SK-N-SH (cell line): Measurements from ENCODE around the gene ARPC2. TPM values are rescaled to one million over a fixed set of nuclear protein-coding genes. Genes with fewer than 3 reads are reported as not detected.

ENCODE experiments used
- CTCF ChIA-PET: fragments of 300-600, 350-600 bp; formaldehyde crosslinking; extraction: SDS; loops from one replicate; lab custom pipeline; 2021; lab: Yijun Ruan, JAX
- POLR2A ChIA-PET: fragments of 350-600 bp; sonication (Branson Sonifier 250); formaldehyde crosslinking; extraction: SDS; loops from one replicate; lab custom pipeline; 2020; ENCODE audit warnings: antibody characterized with exemption, inconsistent platforms; lab: Yijun Ruan, JAX
- DNase-seq: peaks from one replicate; pipeline ENCODE4 v3.0.0; 2012
- H2AFZ ChIP-seq: fragments of 200-600 bp; sonication (generic); 2 replicates; pipeline ENCODE4 v1.8.1; 2016; ENCODE audit warnings: antibody characterized with exemption, mild to moderate bottlenecking, low read depth
- H3F3A ChIP-seq: fragments of 200-600 bp; sonication (generic); replicated peaks from 2 replicates; pipeline ENCODE3; 2016; ENCODE audit warnings: antibody characterized with exemption, mild to moderate bottlenecking; ENCODE audit not compliant: insufficient read depth
- H3K27ac ChIP-seq, 2 experiments: fragments of 200-500 bp in 1 of 2; fragments of 200-600 bp in 1 of 2; sonication (Bioruptor generic) in 1 of 2; sonication (generic), shearing (Covaris generic) in 1 of 2; 2 replicates each; pipeline versions ENCODE4 v1.5.1 to v1.6.1; 2014 to 2016; ENCODE audit warnings: low read depth in 2 of 2, inconsistent platforms in 1 of 2, low read length in 1 of 2, mild to moderate bottlenecking in 1 of 2, mixed read lengths in 1 of 2
- H3K27me3 ChIP-seq: fragments of 200-600 bp; sonication (generic), shearing (Covaris generic); 2 replicates; pipeline ENCODE4 v1.6.1; 2016; ENCODE audit warnings: mixed run types; ENCODE audit not compliant: insufficient read depth
- H3K36me3 ChIP-seq, 2 experiments: fragments of 200-500 bp in 1 of 2; fragments of 200-600 bp in 1 of 2; sonication (Bioruptor generic) in 1 of 2; sonication (generic) in 1 of 2; replicated peaks in 1 of 2; 2 replicates each; pipeline versions ENCODE3 to v1.5.1; 2014 to 2016; ENCODE audit warnings: low read length in 1 of 2, mild to moderate bottlenecking in 1 of 2; ENCODE audit not compliant: insufficient read depth in 2 of 2, control insufficient read depth in 1 of 2
- H3K4me1 ChIP-seq, 2 experiments: fragments of 200-500 bp in 1 of 2; fragments of 200-600 bp in 1 of 2; sonication (Bioruptor generic) in 1 of 2; sonication (generic), shearing (Covaris generic) in 1 of 2; 2 replicates each; pipeline versions ENCODE4 v1.5.1 to v1.6.1; 2014 to 2016; ENCODE audit warnings: low read depth in 1 of 2, low read length in 1 of 2, mixed run types in 1 of 2; ENCODE audit not compliant: insufficient read depth in 2 of 2, control insufficient read depth in 1 of 2
- H3K4me2 ChIP-seq: fragments of 200-600 bp; sonication (generic), shearing (Covaris generic); 2 replicates; pipeline ENCODE4 v1.6.1; 2017; ENCODE audit warnings: mixed run types
- H3K4me3 ChIP-seq, 2 experiments: fragments of 200-500 bp in 1 of 2; fragments of 200-600 bp in 1 of 2; sonication (Bioruptor generic) in 1 of 2; sonication (generic), shearing (Covaris generic) in 1 of 2; 2 replicates each; pipeline versions ENCODE4 v1.5.1 to v1.8.1; 2014 to 2016; ENCODE audit warnings: low read depth in 2 of 2, inconsistent platforms in 1 of 2, low read length in 1 of 2, mild to moderate bottlenecking in 1 of 2, mixed read lengths in 1 of 2, moderate library complexity in 1 of 2
- H3K79me2 ChIP-seq: fragments of 200-600 bp; sonication (generic); 2 replicates; pipeline ENCODE4 v1.8.1; 2017; ENCODE audit warnings: mild to moderate bottlenecking; ENCODE audit not compliant: insufficient read depth
- H3K9ac ChIP-seq: fragments of 200-600 bp; sonication (generic); 2 replicates; pipeline ENCODE4 v1.6.1; 2017; ENCODE audit warnings: mixed run types
- H3K9me2 ChIP-seq: fragments of 200-600 bp; sonication (generic); 2 replicates; pipeline ENCODE4 v1.6.1; 2017; ENCODE audit warnings: mixed run types
- H3K9me3 ChIP-seq: fragments of 200-600 bp; sonication (generic); 2 replicates; pipeline ENCODE4 v1.6.1; 2017; ENCODE audit warnings: mixed run types, mild to moderate bottlenecking, moderate library complexity
- H4K20me1 ChIP-seq: fragments of 200-600 bp; sonication (generic); 2 replicates; pipeline ENCODE4 v1.6.1; 2017; ENCODE audit warnings: mild to moderate bottlenecking, mixed run types; ENCODE audit not compliant: insufficient read depth
- CHD2 ChIP-seq: fragments of 150-350 bp; IDR thresholded peaks from 2 replicates; pipeline ENCODE4 v1.6.1; 2018; ENCODE audit warnings: low read length; ENCODE audit not compliant: partially characterized antibody
- EP300 ChIP-seq, 2 experiments: IDR thresholded peaks; 2 replicates each; pipeline versions ENCODE4 v1.4.0 to v1.6.1; 2012; ENCODE audit warnings: borderline replicate concordance in 1 of 2, low read depth in 1 of 2, low read length in 1 of 2
- EZH2phosphoT487 ChIP-seq: fragments of 200-600 bp; sonication (generic); IDR thresholded peaks from 2 replicates; pipeline ENCODE4 v1.6.1; 2017; ENCODE audit warnings: low read depth, mixed run types, mild to moderate bottlenecking, antibody characterized with exemption, moderate library complexity, borderline replicate concordance
- FOXJ3 ChIP-seq: sonication (generic); formaldehyde crosslinking; IDR thresholded peaks from 2 replicates; pipeline ENCODE4 v1.5.1; 2020; ENCODE audit warnings: mild to moderate bottlenecking, missing genetic modification reagents
- FOXM1 ChIP-seq: IDR thresholded peaks from 2 replicates; pipeline ENCODE4 v1.4.0; 2012; ENCODE audit warnings: low read depth, mild to moderate bottlenecking
- GATA2 ChIP-seq: sonication (generic); formaldehyde crosslinking; IDR thresholded peaks from 2 replicates; pipeline ENCODE4 v1.5.0; 2020; ENCODE audit warnings: mild to moderate bottlenecking, missing genetic modification reagents
- IRF3 ChIP-seq: fragments of 150-350 bp; IDR thresholded peaks from 2 replicates; pipeline ENCODE4 v1.6.1; 2016; ENCODE audit warnings: mild to moderate bottlenecking, low read depth, low read length
- MAX ChIP-seq: IDR thresholded peaks from 2 replicates; pipeline ENCODE4 v1.4.0; 2012; ENCODE audit warnings: low read depth
- MEF2A ChIP-seq: IDR thresholded peaks from 2 replicates; pipeline ENCODE4 v1.4.0; 2012; ENCODE audit warnings: low read depth, borderline replicate concordance
- NRF1 ChIP-seq: IDR thresholded peaks from 2 replicates; pipeline ENCODE4 v1.6.1; 2012; ENCODE audit warnings: low read depth, mild to moderate bottlenecking, low read length
- POLR2AphosphoS5 ChIP-seq: IDR thresholded peaks from 2 replicates; pipeline ENCODE4 v1.6.1; 2012; ENCODE audit warnings: low read depth, low read length
- RCOR1 ChIP-seq: fragments of 150-350 bp; IDR thresholded peaks from 2 replicates; pipeline ENCODE4 v1.6.1; 2017; ENCODE audit warnings: antibody characterized with exemption, low read length
- SMC3 ChIP-seq: IDR thresholded peaks from 2 replicates; pipeline ENCODE4 v1.6.1; 2012; ENCODE audit warnings: low read depth, low read length, improper control_type of control experiment
- TAF1 ChIP-seq: IDR thresholded peaks from 2 replicates; pipeline ENCODE4 v1.6.1; 2012; ENCODE audit warnings: low read depth, mild to moderate bottlenecking, low read length, moderate library complexity, borderline replicate concordance
- TEAD4 ChIP-seq: IDR thresholded peaks from 2 replicates; pipeline ENCODE4 v1.4.0; 2012; ENCODE audit warnings: mild to moderate bottlenecking, borderline replicate concordance; ENCODE audit not compliant: insufficient read depth
- USF1 ChIP-seq: IDR thresholded peaks from 2 replicates; pipeline ENCODE4 v1.4.0; 2012; ENCODE audit warnings: low read depth, borderline replicate concordance
- YY1 ChIP-seq: IDR thresholded peaks from 2 replicates; pipeline ENCODE4 v1.4.0; 2012; ENCODE audit warnings: low read depth, mild to moderate bottlenecking
- ZBTB33 ChIP-seq: IDR thresholded peaks from 2 replicates; pipeline ENCODE4 v1.4.0; 2012; ENCODE audit warnings: low read depth, borderline replicate concordance
- WGBS: methylation state at CpG from one replicate; pipeline ENCODE4 v1.1.6; 2017; ENCODE audit warnings: low lambda C conversion rate; 5-methylcytosine and 5-hydroxymethylcytosine counted together
- polyA plus RNA-seq, 3 experiments: library from polyadenylated mRNA; depleted of rRNA; stranded (reverse); fragments of >200 nt; gene quantifications; 2 replicates each; pipeline ENCODE4 v1.2.3, GENCODE V29; 2012

ARPC2 gene
- polyA plus RNA-seq, 1 of the 3 experiments (the other 2 are of a cell fraction): 319 TPM

- no peak for TF ChIP-seq IRF3
Observed at GRCh38 chr2:218280260-218280870, 63.4 kb downstream of the ARPC2 start (continued).

- TF ChIP-seq NRF1 (no peak), EP300 (IDR thresholded peaks at IDR 0.05; ENCODE audit: borderline replicate concordance in 1 of 2, low read depth in 1 of 2, low read length in 1 of 2) (no peak)
- no peaks in the 10 kb centered on the region for H3K27me3 ChIP-seq
- no peaks in the 10 kb centered on the region for H3K9me2 ChIP-seq
- no peaks in the 10 kb centered on the region for H4K20me1 ChIP-seq
- H3K4me2 ChIP-seq: no peak overlapping the region
- H3K9me3 ChIP-seq: no peaks in the 10 kb centered on the region
- H3F3A ChIP-seq: peaks cover 2% of the 10 kb centered on the region
- CTCF ChIA-PET: interaction anchor here (0.9 to 2.3 kb wide), 5 partner anchors 8 to 115 kb away, joined by 3 to 10 read pairs (median 7); no protein-coding TSS in a partner anchor
- H3K4me3 ChIP-seq: no peak overlapping the region
- H3K36me3 ChIP-seq: peaks cover 0 to 9% of the 10 kb centered on the region in 2 experiments
- H3K79me2 ChIP-seq: 0 out of 2 replicates have a peak, but pooled peaks cover 3% of the 10 kb centered on the region
- peak overlapping the region in 1 of 2 experiments; percentile 81; a peak in 1 of 4 replicates for H3K27ac ChIP-seq
- DNase-seq: no peak
- no peak overlapping the region for H3K9ac ChIP-seq
- WGBS: 85% methylated on average over 3 of the region's 3 CpGs
- no peak overlapping the region for H2AFZ ChIP-seq
- POLR2A ChIA-PET: no interaction called here
- peaks cover 7 to 29% of the 10 kb centered on the region in 2 experiments; a peak in 3 of 4 replicates for H3K4me1 ChIP-seq
Observed at GRCh38 chr2:218281449-218281848, 64.5 kb downstream of the ARPC2 start.

- H3K4me2 ChIP-seq: no peak overlapping the region
- peak; percentile 65 for DNase-seq
- POLR2A ChIA-PET: interaction anchor here (0.5 to 1.2 kb wide), 2 partner anchors 73 to 114 kb away, joined by 3 to 4 read pairs; no protein-coding TSS in a partner anchor
- TF ChIP-seq EP300 (IDR thresholded peaks at IDR 0.05; ENCODE audit: borderline replicate concordance in 1 of 2, low read depth in 1 of 2, low read length in 1 of 2) (no peak), GATA2 (no peak), FOXJ3 (CRISPR knock-in tag) (no peak), POLR2AphosphoS5 (no peak), MEF2A (no peak), CHD2 (no peak), YY1 (no peak), TEAD4 (no peak), RCOR1 (no peak), USF1 (no peak), TAF1 (no peak), ZBTB33 (no peak), EZH2phosphoT487 (no peak), SMC3 (no peak), MAX (no peak), FOXM1 (no peak)
Observed at GRCh38 chr2:218282173-218282991, 65.4 kb downstream of the ARPC2 start.

More at GRCh38 chr2:218282173-218282991, 65.4 kb downstream of the ARPC2 start:
- Histone ChIP-seq H2AFZ (no peak overlapping the region), H3F3A (peaks cover 10% of the 10 kb centered on the region), H3K9me3 (no peaks in the 10 kb centered on the region), H4K20me1 (no peaks in the 10 kb centered on the region), H3K4me1 (peaks cover 9 to 37% of the 10 kb centered on the region in 2 experiments; a peak in 3 of 4 replicates), H3K9ac (no peak overlapping the region), H3K79me2 (0 out of 2 replicates have a peak, but pooled peaks cover 3% of the 10 kb centered on the region), H3K9me2 (no peaks in the 10 kb centered on the region), H3K4me3 (no peak overlapping the region), H3K27ac (peak overlapping the region; percentile 49 to 81; a peak in 3 of 4 replicates), H3K36me3 (peaks cover 0 to 4% of the 10 kb centered on the region in 2 experiments), H3K27me3 (no peaks in the 10 kb centered on the region)
- CTCF ChIA-PET: interaction anchor here (0.9 to 5.3 kb wide), 7 partner anchors 9 to 114 kb away, joined by 3 to 47 read pairs (median 7); partner anchors contain the start of genes CATIP and PNKD
- 46% methylated on average over 10 of the region's 17 CpGs for WGBS
